Measurements from ENCODE around the gene NRP1.

Gene NRP1

DNA sequence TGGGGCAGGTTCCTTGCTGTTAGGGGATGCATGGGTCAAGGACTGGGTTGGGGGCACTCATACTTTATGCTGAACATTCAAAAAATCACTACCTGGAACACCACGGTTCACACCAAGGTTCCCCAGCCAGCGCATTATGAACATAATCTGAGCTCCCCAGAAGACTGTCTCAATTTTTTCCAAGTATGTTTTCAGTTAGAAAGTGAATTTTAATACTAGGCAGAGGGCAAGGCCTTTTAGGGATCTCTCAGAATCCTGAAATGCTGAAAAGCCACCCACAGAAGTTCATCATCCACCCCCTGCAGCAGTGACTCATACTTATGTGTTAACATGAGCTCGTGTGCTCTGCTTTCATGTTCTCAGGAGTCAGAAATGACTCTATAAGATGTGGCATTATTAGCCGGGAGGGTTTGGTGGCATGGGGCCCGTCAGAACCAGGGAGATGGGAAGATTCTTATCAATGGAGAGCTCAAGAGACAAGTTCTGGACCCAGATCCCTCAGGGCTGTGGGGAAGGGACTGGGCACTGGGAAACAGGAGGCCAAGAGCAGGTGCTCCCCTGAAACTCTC, 191.2 kb downstream of the NRP1 start (continued):
- TF ChIP-seq TSHZ2 (CRISPR knock-in tag; IDR thresholded peaks at IDR 0.05) = no peak

GRCh38 chr10:33142295-33142694, 192.2 kb downstream of the NRP1 start:
- no peak for ATAC-seq
- TF ChIP-seq ZFP30 (CRISPR knock-in tag; IDR thresholded peaks at IDR 0.05) (no peak), ARNTL (CRISPR knock-in tag; IDR thresholded peaks at IDR 0.05; ENCODE audit: borderline replicate concordance, low read depth) (no peak), OSR1 (CRISPR knock-in tag; IDR thresholded peaks at IDR 0.05) (no peak), ZNF565 (CRISPR knock-in tag; conservative IDR thresholded peaks at IDR 0.05; ENCODE audit: low read depth) (no peak), ZC3H10 (CRISPR knock-in tag; IDR thresholded peaks at IDR 0.05) (no peak)
- TF ChIP-seq, protein P1, sequence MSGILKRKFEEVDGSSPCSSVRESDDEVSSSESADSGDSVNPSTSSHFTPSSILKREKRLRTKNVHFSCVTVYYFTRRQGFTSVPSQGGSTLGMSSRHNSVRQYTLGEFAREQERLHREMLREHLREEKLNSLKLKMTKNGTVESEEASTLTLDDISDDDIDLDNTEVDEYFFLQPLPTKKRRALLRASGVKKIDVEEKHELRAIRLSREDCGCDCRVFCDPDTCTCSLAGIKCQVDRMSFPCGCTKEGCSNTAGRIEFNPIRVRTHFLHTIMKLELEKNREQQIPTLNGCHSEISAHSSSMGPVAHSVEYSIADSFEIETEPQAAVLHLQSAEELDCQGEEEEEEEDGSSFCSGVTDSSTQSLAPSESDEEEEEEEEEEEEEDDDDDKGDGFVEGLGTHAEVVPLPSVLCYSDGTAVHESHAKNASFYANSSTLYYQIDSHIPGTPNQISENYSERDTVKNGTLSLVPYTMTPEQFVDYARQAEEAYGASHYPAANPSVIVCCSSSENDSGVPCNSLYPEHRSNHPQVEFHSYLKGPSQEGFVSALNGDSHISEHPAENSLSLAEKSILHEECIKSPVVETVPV (CRISPR knock-in tag; IDR thresholded peaks at IDR 0.05) = no peak

GRCh38 chr10:33141251-33141650, 193.2 kb downstream of the NRP1 start:
- no peak for ATAC-seq
- no peak for TF ChIP-seq BACH2 (CRISPR knock-in tag; IDR thresholded peaks at IDR 0.05; ENCODE audit: borderline replicate concordance)
- TF ChIP-seq ZFP30 (CRISPR knock-in tag; IDR thresholded peaks at IDR 0.05) = no peak
- TF ChIP-seq PPARA (CRISPR knock-in tag; IDR thresholded peaks at IDR 0.05; ENCODE audit: borderline replicate concordance) = no peak
- no peak for TF ChIP-seq SNAI2 (CRISPR knock-in tag; IDR thresholded peaks at IDR 0.05)
- no peak for TF ChIP-seq OSR1 (CRISPR knock-in tag; IDR thresholded peaks at IDR 0.05)
- TF ChIP-seq ARNTL (CRISPR knock-in tag; IDR thresholded peaks at IDR 0.05; ENCODE audit: borderline replicate concordance, low read depth) = no peak
- TF ChIP-seq, protein P1 (CRISPR knock-in tag; IDR thresholded peaks at IDR 0.05) = no peak
- no peak for TF ChIP-seq ZC3H10 (CRISPR knock-in tag; IDR thresholded peaks at IDR 0.05)
- TF ChIP-seq ZNF565 (CRISPR knock-in tag; conservative IDR thresholded peaks at IDR 0.05; ENCODE audit: low read depth) = no peak
- TF ChIP-seq TSHZ2 (CRISPR knock-in tag; IDR thresholded peaks at IDR 0.05) = no peak
- TF ChIP-seq RARB (CRISPR knock-in tag; IDR thresholded peaks at IDR 0.05) = no peak
- no peak for TF ChIP-seq CSDC2 (CRISPR knock-in tag; IDR thresholded peaks at IDR 0.05)
- no peak for TF ChIP-seq POU6F1 (CRISPR knock-in tag; IDR thresholded peaks at IDR 0.05; ENCODE audit: borderline replicate concordance, low read depth)

DNA sequence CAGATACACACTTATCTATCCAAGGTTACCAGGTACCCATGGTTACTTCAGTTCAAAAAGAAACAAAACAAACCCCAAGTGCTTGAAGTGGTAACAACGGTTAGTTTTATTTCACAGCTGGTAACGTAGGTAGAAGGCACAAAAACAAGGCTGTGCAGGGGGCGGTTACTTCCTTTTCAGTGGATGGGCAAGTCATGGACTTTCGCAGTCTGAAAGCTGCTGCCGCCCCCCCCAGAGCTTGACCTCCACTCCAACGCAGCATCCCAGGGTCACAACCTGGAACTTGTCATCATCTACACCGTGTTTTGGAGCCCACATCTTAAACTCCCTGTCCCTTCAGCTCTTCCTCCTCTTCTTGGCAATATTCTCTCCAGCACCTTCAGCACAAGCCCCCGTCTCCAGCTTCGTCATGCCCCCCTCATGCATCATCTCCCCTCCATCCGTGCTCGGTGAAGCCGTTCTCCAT, 195.3 kb downstream of the NRP1 start:
- ATAC-seq = no peak
- no peak for TF ChIP-seq ZFP30 (CRISPR knock-in tag; IDR thresholded peaks at IDR 0.05)
- TF ChIP-seq TSHZ2 (CRISPR knock-in tag; IDR thresholded peaks at IDR 0.05) = no peak
- no peak for TF ChIP-seq BACH2 (CRISPR knock-in tag; IDR thresholded peaks at IDR 0.05; ENCODE audit: borderline replicate concordance)
- TF ChIP-seq GLIS3 (CRISPR knock-in tag; IDR thresholded peaks at IDR 0.05) = no peak
- TF ChIP-seq, protein P2, sequence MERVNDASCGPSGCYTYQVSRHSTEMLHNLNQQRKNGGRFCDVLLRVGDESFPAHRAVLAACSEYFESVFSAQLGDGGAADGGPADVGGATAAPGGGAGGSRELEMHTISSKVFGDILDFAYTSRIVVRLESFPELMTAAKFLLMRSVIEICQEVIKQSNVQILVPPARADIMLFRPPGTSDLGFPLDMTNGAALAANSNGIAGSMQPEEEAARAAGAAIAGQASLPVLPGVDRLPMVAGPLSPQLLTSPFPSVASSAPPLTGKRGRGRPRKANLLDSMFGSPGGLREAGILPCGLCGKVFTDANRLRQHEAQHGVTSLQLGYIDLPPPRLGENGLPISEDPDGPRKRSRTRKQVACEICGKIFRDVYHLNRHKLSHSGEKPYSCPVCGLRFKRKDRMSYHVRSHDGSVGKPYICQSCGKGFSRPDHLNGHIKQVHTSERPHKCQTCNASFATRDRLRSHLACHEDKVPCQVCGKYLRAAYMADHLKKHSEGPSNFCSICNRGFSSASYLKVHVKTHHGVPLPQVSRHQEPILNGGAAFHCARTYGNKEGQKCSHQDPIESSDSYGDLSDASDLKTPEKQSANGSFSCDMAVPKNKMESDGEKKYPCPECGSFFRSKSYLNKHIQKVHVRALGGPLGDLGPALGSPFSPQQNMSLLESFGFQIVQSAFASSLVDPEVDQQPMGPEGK (CRISPR knock-in tag; IDR thresholded peaks at IDR 0.05; ENCODE audit: borderline replicate concordance) = no peak
- TF ChIP-seq ISL1 (CRISPR knock-in tag; IDR thresholded peaks at IDR 0.05) = no peak
- TF ChIP-seq CSDC2 (CRISPR knock-in tag; IDR thresholded peaks at IDR 0.05) = no peak
- TF ChIP-seq OSR1 (CRISPR knock-in tag; IDR thresholded peaks at IDR 0.05) = no peak
- no peak for TF ChIP-seq ZNF8 (CRISPR knock-in tag; IDR thresholded peaks at IDR 0.05)
